Measurements from ENCODE around the gene DIPK1C. TPM values are rescaled to one million over a fixed set of nuclear protein-coding genes. Genes with fewer than 3 reads are reported as not detected.

DIPK1C gene
- total and polyA plus RNA-seq, 9 of the 15 experiments (the other 6 are each of a cell fraction or from before 2014, with no cell fraction given), result 0.04 to 0.32 (median 0.15) TPM; not detected in 2

GRCh38 chr18:74499633-74500032 lies 42.5 kb upstream of the DIPK1C start (continued):
- TF ChIP-seq ZBTB5 (IDR thresholded peaks at IDR 0.05) (no peak), CBX5 (IDR thresholded peaks at IDR 0.05; ENCODE audit: borderline replicate concordance, low read depth) (no peak), ZNF592 (IDR thresholded peaks at IDR 0.05) (no peak), FOS (IDR thresholded peaks at IDR 0.05; ENCODE audit: extremely low read depth, insufficient read length) (no peak), BRF2 (IDR thresholded peaks at IDR 0.05; ENCODE audit: borderline replicate concordance, insufficient read depth, insufficient read length) (no peak), NFE2L1 (tag; IDR thresholded peaks at IDR 0.05; ENCODE audit: borderline replicate concordance, low read depth) (no peak), LCOR (CRISPR knock-in tag; IDR thresholded peaks at IDR 0.05) (no peak), NCOR1 (IDR thresholded peaks at IDR 0.05) (no peak), RAD51 (IDR thresholded peaks at IDR 0.05; ENCODE audit: borderline replicate concordance, low read depth) (0 out of 2 replicates have a peak, but pooled peaks have one; percentile 20), RREB1 (CRISPR knock-in tag; IDR thresholded peaks at IDR 0.05) (no peak), PKNOX1 (IDR thresholded peaks at IDR 0.05) (peak; percentile 66), ZNF347 (CRISPR knock-in tag; IDR thresholded peaks at IDR 0.05; ENCODE audit: low read depth) (no peak), ZNF76 (CRISPR knock-in tag; IDR thresholded peaks at IDR 0.05; ENCODE audit: borderline replicate concordance) (no peak), TSC22D4 (tag; IDR thresholded peaks at IDR 0.05) (no peak)
